GM19099 (cell line): ENCODE data around the gene TPM1.
A peak's percentile ranks its signal among the peaks of the same experiment; 100 is the strongest.

Experiments used
- POLR2A ChIP-seq: IDR thresholded peaks from 3 replicates; pipeline ENCODE4 v1.6.1; 2011; ENCODE audit warnings: low read depth; ENCODE audit not compliant: insufficient read length; ENCODE audit errors: extremely low read depth

The TPM1 gene

GRCh38 chr15:63044077-63044644 is 1.6 kb downstream of the TPM1 start:
- TF ChIP-seq POLR2A = no peak

- no peak for TF ChIP-seq POLR2A
Observed at GRCh38 chr15:63044645-63045464, 2.3 kb downstream of the TPM1 start.

GRCh38 chr15:63045465-63045840 is 2.9 kb downstream of the TPM1 start:
- no peak for TF ChIP-seq POLR2A

GRCh38 chr15:63045879-63046278 is 3.3 kb downstream of the TPM1 start:
- no peak for TF ChIP-seq POLR2A

- TF ChIP-seq POLR2A = no peak
Observed at GRCh38 chr15:63046917-63047760, 4.6 kb downstream of the TPM1 start.

GRCh38 chr15:63047792-63048114 is 5.2 kb downstream of the TPM1 start:
- TF ChIP-seq POLR2A = no peak

- TF ChIP-seq POLR2A = peak; percentile 38
Observed at GRCh38 chr15:63048115-63048775, 5.7 kb downstream of the TPM1 start.

- TF ChIP-seq POLR2A = no peak
Observed at GRCh38 chr15:63048776-63049665, 6.5 kb downstream of the TPM1 start.

GRCh38 chr15:63049783-63050371 is 7.3 kb downstream of the TPM1 start:
- no peak for TF ChIP-seq POLR2A

- no peak for TF ChIP-seq POLR2A
Observed at GRCh38 chr15:63050731-63051155, 8.2 kb downstream of the TPM1 start.

- TF ChIP-seq POLR2A = no peak
Observed at GRCh38 chr15:63051156-63052066, 8.9 kb downstream of the TPM1 start.

- no peak for TF ChIP-seq POLR2A
Observed at GRCh38 chr15:63052077-63052841, 9.7 kb downstream of the TPM1 start.
